NCI-H2081 (cell line): ENCODE results near the gene GABRE.

Experiments
- DNase-seq, 2 experiments: peaks; one replicate each; lab custom pipeline; 2025; lab: John Stamatoyannopoulos, UW

The GABRE gene, protein sequence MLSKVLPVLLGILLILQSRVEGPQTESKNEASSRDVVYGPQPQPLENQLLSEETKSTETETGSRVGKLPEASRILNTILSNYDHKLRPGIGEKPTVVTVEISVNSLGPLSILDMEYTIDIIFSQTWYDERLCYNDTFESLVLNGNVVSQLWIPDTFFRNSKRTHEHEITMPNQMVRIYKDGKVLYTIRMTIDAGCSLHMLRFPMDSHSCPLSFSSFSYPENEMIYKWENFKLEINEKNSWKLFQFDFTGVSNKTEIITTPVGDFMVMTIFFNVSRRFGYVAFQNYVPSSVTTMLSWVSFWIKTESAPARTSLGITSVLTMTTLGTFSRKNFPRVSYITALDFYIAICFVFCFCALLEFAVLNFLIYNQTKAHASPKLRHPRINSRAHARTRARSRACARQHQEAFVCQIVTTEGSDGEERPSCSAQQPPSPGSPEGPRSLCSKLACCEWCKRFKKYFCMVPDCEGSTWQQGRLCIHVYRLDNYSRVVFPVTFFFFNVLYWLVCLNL

GRCh38 chrX:151974336-151975227 lies at the start of gene GABRE:
TSS of gene GABRE (minus strand) at chrX:151974676. CDS start at chrX:151974625, 51 bp downstream.
- DNase-seq: no peak

- DNase-seq: no peak
Measured at GRCh38 chrX:152020888-152021287, 46.4 kb upstream of the GABRE start.

DNA sequence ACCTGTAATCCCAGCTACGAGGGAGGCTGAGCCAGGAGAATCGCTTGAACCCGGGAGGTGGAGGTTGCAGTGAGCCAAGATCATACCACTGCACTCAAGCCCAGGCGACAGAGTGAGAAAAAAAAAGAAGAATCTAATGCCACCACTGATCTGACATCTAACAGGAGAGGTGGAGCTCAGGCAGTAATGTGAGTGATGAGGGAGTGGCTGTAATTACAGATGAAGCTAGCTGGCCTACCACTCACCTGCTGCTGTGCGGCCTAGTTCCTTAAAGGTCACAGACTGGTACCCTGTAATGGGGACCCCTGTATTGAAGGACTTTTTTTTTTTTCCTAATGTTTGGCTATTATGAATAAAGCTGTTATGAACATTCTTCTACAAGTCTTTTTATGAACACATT lies 25.3 kb upstream of the GABRE start:
- no peak for DNase-seq

DNA sequence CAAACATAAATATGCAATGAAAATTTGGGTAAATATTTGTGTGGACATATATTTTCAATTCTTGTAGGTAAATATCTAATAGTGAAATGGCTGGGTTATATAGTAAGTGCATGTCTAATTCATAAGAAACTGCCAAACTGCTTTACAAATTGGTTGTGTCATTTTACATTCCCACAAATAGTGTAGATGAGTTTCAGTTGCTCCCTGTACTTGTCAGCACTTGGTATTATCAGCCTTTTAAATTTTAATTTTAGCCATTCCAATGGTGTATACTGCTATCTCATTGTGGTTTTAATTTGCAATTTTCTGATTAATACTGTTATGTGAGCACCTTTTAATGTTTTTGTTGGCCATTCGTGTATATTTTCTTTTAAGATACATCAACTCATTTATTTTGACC lies 23.1 kb upstream of the GABRE start:
- no peak for DNase-seq

DNA sequence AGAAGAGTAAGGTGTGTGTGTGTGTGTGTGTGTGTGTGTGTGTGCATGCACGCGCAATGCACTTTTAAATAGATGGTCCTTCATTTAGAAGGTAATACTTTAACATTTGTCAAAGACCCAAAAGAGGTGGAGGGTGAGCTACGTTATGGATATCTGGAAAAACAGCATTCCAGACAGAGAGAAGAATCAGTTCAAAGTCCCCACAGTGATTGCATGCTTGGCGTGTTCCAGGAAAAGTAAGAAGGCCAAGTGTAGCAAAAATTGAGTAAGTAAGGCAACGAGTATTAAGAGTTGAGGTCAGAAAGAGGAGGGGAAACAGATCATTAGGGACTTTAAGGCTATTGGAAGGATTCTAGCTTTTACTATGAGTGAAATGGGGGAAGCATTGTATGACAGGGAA lies 21.9 kb upstream of the GABRE start:
- DNase-seq: no peak

- DNase-seq: no peak
Measured at GRCh38 chrX:151994476-151994875, 20.0 kb upstream of the GABRE start.

DNA sequence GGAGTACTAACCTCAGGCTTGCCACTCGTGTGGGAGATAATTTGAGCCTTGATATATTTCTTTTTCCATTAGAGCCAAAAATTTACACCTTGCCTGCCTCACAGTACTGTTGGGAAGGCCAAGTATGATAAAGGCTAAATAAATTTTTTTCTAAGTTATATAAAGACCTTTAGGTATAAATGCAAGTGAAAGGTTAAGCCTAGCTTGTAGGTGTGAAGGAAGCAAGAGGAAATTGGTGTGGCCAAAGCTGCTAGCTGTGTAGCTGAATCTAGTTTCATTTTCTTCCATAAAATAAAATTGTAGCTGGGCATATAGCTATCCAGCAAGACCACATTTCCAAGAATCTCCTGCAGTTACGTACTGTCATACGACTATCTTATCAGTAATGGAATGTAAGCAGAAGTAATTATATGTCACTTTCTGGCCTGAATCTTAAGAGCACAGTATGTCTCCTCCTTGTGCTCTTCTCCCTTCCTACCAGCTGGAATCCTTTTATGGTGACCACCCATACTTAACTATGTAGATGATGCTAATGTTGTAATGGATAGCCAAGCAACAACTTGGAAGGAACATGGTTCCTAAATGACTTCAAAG lies 14.3 kb upstream of the GABRE start:
- DNase-seq: no peak

DNA sequence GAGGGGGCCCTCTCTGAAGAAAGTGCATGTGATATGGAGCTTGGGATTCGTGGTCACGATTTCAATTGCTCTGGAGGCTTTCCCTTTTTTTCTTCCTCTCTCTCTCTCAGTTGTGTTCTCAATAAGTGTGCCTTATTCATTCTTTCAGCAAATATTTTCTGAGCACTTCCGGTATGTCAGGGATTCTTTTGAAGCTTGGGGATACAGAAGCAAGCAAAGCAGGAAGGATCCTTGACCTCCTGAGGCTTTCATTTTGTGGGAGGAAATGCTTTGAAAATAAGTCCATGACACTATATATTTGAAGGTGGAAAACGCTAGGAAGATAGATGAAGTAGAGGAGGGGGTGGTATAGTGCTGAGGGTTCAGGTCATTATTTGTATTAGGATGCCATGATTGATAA lies 12.6 kb upstream of the GABRE start:
- no peak for DNase-seq

- no peak for DNase-seq
Measured at GRCh38 chrX:151985955-151986354, 11.5 kb upstream of the GABRE start.

DNA sequence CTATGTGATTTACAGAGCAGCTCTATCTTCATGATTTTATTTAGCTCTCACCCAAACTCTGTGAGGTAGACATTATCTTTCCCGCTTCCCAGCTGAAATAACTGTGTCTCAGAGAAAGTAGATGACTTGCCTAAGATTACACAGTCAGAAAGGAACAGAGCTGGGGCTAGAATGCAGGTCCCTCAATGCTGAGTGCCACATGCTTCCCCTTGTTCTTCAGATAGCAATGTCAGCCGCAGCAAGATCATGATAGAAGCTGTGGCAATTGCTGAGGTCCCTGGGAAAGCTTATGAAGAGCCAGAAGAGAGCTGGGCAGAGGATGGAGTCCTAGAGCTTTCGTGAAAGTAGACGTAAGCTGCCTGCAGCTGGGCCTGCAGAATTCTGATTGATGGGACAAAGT lies 11.1 kb upstream of the GABRE start:
- DNase-seq: no peak

GRCh38 chrX:151984902-151985301 lies 10.4 kb upstream of the GABRE start:
- no peak for DNase-seq

- no peak for DNase-seq
Measured at GRCh38 chrX:151984328-151984727, 9.9 kb upstream of the GABRE start.

- DNase-seq: no peak
Measured at GRCh38 chrX:151983186-151983585, 8.7 kb upstream of the GABRE start.

GRCh38 chrX:151982222-151982621 lies 7.7 kb upstream of the GABRE start:
- no peak for DNase-seq

DNA sequence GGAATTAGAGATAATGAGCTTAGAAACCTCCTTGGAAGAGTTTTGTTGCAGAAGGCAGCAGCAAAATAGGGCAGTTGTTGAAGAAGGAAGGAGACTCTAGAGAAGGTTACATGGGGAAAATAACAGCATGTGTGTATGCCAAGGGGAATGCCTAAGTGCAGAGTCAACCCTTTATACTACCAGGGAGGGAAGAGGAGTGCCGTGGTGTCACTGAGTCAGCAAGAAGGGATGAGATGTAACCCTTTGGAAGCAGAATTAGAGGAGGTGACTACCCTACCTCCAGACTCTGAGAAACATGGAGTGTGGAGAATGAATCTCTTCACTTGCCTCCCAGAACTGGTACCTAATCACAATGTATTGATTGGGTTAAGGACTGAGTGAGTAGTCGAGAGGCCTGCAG lies 6.7 kb upstream of the GABRE start:
- no peak for DNase-seq

DNA sequence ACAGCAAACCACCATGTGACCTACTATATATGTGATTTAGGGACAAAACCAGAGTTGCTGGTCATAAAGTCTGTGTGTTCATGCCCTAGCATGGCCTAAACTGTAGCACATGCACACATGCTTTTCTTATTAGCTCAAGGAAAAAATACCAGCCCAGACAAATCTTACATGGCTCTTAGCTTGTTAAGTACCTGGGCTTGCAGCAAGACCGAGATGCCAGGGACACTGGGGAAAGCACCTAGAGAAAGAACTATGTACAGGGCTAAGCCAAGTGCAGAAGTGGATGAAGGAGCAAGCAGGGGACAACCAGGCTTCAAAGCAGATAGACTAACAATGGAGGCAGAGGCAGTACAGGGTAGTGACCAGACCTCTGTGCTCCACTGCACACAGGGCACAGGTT lies 3.4 kb upstream of the GABRE start:
- no peak for DNase-seq

- DNase-seq: no peak
Measured at GRCh38 chrX:151977009-151977408, 2.5 kb upstream of the GABRE start.

GRCh38 chrX:151975736-151976275 lies 1.3 kb upstream of the GABRE start:
- DNase-seq: no peak

- no peak for DNase-seq
Measured at GRCh38 chrX:151975228-151975593, 735 bp upstream of the GABRE start.

DNA sequence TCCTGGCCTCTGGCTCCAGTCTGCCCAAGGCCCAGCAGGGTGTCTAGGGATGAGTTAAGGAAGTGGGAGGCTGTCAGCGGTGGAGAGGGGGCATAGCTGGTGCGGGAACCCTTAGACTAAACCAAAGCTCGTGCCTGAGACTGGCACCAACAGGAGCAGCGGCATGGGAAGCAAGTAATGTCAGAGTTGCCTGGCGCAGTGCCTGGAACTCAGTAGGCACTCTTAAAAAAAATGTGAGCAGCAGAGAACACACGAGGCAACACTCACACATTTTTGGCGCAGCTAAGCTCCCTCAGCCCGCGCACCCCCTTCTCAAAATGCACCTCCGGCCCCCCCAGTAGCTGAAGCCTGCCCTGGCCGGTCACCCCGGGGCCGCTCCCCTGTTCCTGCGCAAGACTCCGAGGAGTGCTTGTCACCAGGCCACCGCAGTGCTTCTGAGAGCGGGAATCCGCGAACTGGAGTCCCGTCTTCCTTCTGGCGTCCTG lies 583 bp downstream of the GABRE start:
- DNase-seq: no peak

DNA sequence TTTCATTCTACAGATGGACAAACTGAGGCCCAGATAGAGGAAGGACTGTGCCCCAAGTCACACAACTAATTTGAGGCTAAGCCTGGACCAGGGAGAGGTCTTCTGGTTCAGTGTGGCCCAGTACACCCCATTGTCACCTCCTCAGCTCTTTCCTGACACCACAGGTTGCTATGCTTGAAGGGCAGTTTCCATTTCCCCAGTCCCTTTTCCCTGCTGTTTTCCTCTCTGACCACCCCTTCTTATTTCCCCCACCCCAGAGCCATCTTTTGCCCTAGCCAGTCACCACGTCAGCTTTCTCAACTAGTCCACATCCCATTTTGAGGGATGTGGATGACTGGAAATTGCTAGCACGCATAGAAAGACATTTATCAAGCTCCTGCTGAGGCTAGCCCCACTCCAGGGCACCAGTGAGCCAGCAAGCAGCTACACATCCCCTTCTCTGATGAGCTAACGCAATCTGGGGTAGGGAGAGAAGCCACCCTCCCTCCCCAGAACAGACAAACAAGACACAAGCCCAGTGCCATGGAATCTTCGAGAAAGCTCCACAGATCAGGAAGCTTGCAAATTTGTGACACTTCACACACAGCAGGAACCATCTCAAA lies 1.3 kb downstream of the GABRE start:
- DNase-seq: no peak

- no peak for DNase-seq
Measured at GRCh38 chrX:151970661-151971060, 3.8 kb downstream of the GABRE start.
